AG04449 (cell line): Measurements from ENCODE around the gene KRTAP10-5.
"Not testable (repeated sequence)": the region's sequence is repeated elsewhere in the genome, so short reads cannot be mapped to it uniquely, and the experiment has no call there.

Experiments used
- CTCF ChIA-PET: fragments of 350-600 bp; formaldehyde crosslinking; extraction: SDS; loops from one replicate; lab custom pipeline; 2021; ENCODE audit warnings: antibody characterized with exemption; lab: Yijun Ruan, JAX
- POLR2A ChIA-PET: fragments of 400-600, 350-600 bp; formaldehyde crosslinking; extraction: SDS; loops from one replicate; lab custom pipeline; 2020; ENCODE audit warnings: antibody characterized with exemption, inconsistent platforms; lab: Yijun Ruan, JAX
- DNase-seq: peaks from one replicate; pipeline ENCODE4 v3.0.0-alpha.2; 2010; ENCODE audit warnings: low read depth, low spot score
- H3K4me3 ChIP-seq: 2 replicates; pipeline ENCODE4 v1.5.1; 2011; ENCODE audit warnings: low read depth, mild to moderate bottlenecking, control low read depth, low read length
- CTCF ChIP-seq: IDR thresholded peaks from one replicate; pipeline ENCODE4 v1.5.1; 2011; ENCODE audit warnings: mild to moderate bottlenecking, moderate library complexity, low read length, control low read depth, inconsistent platforms; ENCODE audit not compliant: insufficient read depth; ENCODE audit errors: missing control alignments

KRTAP10-5 gene

DNA sequence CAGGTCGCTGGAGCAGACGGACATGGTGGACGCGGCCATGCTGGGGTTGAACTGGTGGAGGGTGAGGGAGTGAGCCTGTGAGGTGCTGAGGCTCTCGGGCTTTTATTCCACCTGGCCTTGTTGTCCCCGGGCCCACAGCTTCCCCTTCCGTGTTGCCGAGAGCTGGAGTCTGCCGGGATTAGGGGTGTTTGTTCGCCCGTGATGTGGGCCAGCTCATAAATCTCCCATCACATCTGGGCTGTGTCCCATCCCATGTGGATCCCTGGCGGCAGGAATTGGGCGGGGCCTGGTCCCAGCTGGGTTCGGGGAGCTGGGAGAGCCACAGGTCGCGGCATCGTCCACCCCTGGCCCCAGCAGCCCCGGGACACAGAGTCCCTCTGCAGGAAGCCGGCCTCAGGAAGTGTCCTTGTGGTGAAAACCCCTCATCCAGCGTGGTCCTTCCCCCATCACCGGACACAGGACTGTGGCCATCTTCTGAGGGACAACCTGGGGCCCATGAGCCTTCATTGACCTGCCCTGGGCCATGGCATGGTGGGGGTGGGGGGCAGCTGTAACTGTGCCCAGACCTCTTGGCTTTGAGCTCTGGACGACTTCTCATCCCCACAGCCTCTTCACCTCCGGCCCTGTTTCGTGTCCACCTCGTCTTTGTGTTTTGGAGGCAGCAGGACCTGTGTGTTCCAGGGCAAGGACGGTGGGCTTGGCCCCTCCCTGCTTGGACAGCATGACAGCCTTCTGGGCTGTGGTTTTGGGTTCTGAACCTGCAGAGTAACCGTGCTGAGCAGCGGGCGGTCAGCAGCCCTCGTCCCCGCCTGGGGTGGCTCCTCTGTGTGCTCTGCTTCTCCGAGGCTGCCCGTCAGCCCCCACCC is 12.3 kb upstream of the KRTAP10-5 start, which contains the start of gene KRTAP10-6:
Gene KRTAP10-6, minus strand, starts transcription at position 60 of the 866 bp plus-strand sequence. Its CDS starts 21 bp downstream, at position 39.
- no peak for DNase-seq
- no peak within 1 kb of the TSS for H3K4me3 ChIP-seq
- ChIA-PET POLR2A (interaction anchor here (0.9 kb wide), 1 partner anchor 19 kb away, joined by 3 read pairs; the partner anchor contains the start of gene KRTAP10-4), CTCF (no interaction called here)
- TF ChIP-seq CTCF, result no peak

- H3K4me3 ChIP-seq, CTCF ChIA-PET, DNase-seq, POLR2A ChIA-PET: not testable (repeated sequence)
Measured at GRCh38 chr21:44591801-44592130, 11.4 kb upstream of the KRTAP10-5 start.

- POLR2A ChIA-PET, CTCF ChIA-PET, DNase-seq, H3K4me3 ChIP-seq: not testable (repeated sequence)
Measured at GRCh38 chr21:44590897-44591800, 10.7 kb upstream of the KRTAP10-5 start.

DNA sequence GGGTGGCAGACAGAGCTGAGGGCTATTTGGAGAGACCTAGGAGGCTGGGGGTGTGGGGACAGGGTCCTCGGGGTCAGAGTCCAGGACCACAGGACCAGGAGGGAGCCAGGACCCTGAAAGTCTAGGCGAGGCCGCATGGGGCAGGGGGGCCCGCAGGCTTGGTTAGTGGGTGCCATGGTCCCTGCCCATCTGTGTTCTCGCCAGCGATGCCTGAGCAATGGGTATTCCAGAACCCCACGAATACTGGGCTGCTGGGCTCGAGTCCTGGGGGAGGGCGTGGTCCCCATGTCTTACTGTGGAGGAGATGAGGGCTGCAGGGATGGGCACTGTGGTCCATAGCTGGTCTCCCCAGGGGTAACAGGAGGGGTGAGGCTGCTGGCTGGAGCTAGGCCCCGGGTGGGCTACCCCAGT is 9.9 kb upstream of the KRTAP10-5 start:
- POLR2A ChIA-PET, result no interaction called here
- CTCF ChIA-PET, result no interaction called here
- no peak for DNase-seq
- TF ChIP-seq CTCF, result no peak
- no peak overlapping the region for H3K4me3 ChIP-seq

DNA sequence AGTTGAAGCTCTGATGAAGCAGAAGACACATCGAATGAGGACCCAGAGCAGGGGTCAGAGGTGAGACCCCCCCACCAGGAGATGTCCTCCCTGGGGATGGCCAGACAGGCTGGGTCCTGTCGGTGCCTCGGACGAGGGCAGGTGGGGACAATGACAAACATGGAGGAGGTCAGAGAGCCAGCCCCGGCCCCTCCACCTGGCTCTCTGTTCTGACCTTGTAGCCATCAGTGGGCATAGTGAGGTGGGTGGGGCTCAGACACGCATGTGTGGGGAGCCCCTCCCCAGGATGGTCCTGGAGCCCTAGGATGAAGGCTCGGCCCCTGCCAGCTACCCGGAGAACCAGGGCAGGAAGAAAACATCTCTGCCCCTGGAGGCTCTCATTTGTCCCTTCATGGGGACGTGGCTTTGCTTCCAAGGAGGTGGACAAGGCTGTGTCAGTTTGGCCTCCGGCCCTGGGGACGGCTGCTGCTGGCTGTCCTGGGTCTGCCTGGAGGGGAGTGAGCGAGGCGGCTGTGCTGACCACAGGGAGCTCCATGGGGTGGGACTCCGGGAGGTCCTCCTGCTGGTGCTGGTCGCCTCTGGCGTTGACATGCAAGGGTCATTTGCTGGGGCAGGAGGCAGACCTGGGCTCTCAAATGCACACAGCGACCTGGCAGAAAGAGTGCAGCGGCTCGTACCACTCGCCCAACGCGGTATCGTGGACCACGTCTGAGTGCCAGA is 9.3 kb upstream of the KRTAP10-5 start:
- no peak for TF ChIP-seq CTCF
- ChIA-PET CTCF (no interaction called here), POLR2A (no interaction called here)
- no peak overlapping the region for H3K4me3 ChIP-seq
- no peak for DNase-seq

- TF ChIP-seq CTCF, result no peak
- POLR2A ChIA-PET, result no interaction called here
- no peak overlapping the region for H3K4me3 ChIP-seq
- no peak for DNase-seq
- CTCF ChIA-PET, result no interaction called here
Measured at GRCh38 chr21:44589094-44589493, 8.7 kb upstream of the KRTAP10-5 start.
